Activated CD4-positive, alpha-beta T cell treated with anti-CD3 and anti-CD28 coated beads for 48 hours (primary cell): ENCODE results near the gene MAP9.
"Not testable (repeated sequence)": the region's sequence is repeated elsewhere in the genome, so short reads cannot be mapped to it uniquely, and the experiment has no call there.

Experiments
- DNase-seq: peaks from one replicate; pipeline ENCODE4 v3.0.0-alpha.2; 2020

The MAP9 gene

GRCh38 chr4:155339999-155340398 is 36.8 kb downstream of the MAP9 start:
- DNase-seq: no peak

- DNase-seq: no peak
Measured at GRCh38 chr4:155339588-155339987, 37.2 kb downstream of the MAP9 start.

GRCh38 chr4:155338196-155338595 is 38.6 kb downstream of the MAP9 start:
- DNase-seq: no peak

GRCh38 chr4:155336242-155336641 is 40.5 kb downstream of the MAP9 start:
- no peak for DNase-seq

GRCh38 chr4:155331478-155331877 is 45.3 kb downstream of the MAP9 start:
- DNase-seq: no peak

- DNase-seq: no peak
Measured at GRCh38 chr4:155322782-155323181, 54.0 kb downstream of the MAP9 start.

- DNase-seq: no peak
Measured at GRCh38 chr4:155321006-155321405, 55.8 kb downstream of the MAP9 start.

GRCh38 chr4:155319516-155319915 is 57.2 kb downstream of the MAP9 start:
- DNase-seq: no peak

- not testable (repeated sequence) for DNase-seq
Measured at GRCh38 chr4:155312027-155312426, 64.7 kb downstream of the MAP9 start.

GRCh38 chr4:155307731-155308277 is 69.0 kb downstream of the MAP9 start:
- DNase-seq: no peak

- DNase-seq: no peak
Measured at GRCh38 chr4:155305619-155306018, 71.1 kb downstream of the MAP9 start.

GRCh38 chr4:155304375-155304774 is 72.4 kb downstream of the MAP9 start:
- DNase-seq: no peak

- no peak for DNase-seq
Measured at GRCh38 chr4:155299103-155299502, 77.7 kb downstream of the MAP9 start.
